ENCODE results near the gene PSMD4.
"Not testable (repeated sequence)": the region's sequence is repeated elsewhere in the genome, so short reads cannot be mapped to it uniquely, and the experiment has no call there.

PSMD4 gene

GRCh38 chr1:151254217-151255213 is at the start of gene PSMD4:
Gene PSMD4 (plus strand): TSS chr1:151254734. CDS start chr1:151254783, 49 bp downstream.
- peak; percentile 96 for DNase-seq

DNA sequence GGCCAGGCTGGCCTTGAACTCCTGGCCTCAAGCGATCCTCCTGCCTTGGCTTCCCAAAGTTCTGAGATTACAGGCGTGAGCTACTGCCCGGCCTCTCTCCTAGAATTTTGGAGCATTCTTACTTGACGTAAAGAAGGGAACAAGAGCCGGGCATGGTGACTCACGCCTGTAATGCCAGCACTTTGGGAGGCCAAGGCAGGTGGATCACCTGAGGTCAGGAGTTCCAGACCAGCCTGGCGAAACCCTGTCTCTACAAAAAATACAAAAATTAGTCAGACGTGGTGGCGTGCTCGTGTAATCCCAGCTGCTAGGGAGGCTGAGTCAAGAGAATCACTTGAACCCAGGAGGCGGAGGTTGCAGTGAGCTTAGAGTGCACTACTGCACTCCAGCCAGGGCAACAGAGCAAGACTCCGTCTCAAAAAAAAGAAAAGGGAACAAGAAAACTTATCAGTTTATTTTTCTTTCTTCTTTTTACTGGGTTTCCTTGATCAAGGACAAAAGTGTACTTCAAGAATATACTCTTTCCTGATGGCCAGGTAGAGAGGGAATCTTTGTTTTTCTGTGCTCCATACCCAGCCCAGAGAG is 49.1 kb upstream of the PSMD4 start:
- DNase-seq = not testable (repeated sequence)

DNA sequence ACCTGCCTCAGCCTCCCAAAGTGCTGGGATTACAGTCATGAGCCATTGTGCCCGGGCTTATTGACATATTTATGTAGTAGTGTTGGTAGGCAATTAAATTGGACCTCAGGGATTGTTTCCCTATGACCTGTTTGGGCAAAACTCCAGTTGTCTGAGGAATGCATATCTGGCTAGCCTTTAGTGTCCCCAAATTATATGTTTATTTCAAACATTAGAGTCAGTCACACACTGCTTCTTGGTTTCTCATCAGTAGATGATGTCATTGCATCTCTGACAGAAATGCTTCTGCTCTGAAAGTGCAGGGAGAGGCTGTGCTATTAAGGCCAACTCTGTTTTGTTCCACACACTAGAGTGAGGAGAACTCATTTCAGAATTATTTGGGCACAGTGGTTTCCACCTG is 43.7 kb upstream of the PSMD4 start:
- DNase-seq = no peak

DNA sequence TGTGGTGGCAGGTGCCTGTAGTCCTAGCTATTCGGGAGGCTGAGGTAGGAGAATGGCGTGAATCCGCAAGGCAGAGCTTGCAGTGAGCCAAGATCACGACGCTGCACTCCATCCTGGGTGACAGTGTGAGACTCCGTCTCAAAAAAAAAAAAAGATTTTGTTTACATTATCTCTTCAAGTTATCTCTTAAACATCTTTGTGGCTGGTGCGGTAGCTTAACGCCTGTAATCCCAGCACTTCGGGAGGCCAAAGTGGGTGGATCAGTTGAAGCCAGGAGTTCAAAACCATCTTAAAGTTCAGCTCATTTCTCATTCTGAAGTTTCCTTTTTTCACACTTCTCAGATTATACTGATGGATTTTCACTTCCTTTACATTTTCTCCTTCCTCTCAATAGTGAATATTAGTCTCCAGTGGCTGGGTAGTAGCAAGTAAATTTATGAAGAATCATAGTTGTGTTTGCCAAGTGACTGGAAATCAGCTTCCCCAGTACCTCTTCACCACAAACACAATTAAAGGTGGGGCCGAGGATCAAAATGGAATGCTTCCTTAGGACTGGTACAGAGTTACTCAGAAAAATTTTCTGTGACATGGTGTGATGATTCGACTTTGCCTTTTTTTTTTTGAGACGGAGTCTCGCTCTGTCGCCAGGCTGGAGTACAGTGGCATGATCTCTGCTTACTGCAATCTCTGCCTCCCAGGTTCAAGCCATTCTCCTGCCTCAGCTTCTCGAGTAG is 42.4 kb upstream of the PSMD4 start:
- no peak for DNase-seq

DNA sequence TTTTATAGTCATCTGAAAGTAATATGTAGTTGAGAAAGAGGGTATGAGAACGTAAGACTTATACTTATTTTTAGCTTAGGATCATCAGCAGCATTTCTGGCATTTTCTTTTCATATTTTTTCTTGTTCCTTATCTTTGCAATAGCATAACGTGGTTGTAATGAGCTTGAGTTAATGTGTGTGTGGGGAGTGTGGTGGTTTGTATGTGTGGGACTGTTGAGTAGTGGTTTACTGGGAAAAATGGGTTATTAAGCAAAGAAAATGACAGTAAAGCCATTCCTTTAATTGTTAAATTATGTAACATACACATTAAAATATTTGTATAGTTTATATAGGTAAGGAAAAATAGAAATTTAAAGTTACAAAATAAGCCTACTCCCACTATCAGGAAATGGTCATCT is 41.0 kb upstream of the PSMD4 start:
- no peak for DNase-seq

- no peak for DNase-seq
Measured at GRCh38 chr1:151221616-151222015, 32.9 kb upstream of the PSMD4 start.

DNA sequence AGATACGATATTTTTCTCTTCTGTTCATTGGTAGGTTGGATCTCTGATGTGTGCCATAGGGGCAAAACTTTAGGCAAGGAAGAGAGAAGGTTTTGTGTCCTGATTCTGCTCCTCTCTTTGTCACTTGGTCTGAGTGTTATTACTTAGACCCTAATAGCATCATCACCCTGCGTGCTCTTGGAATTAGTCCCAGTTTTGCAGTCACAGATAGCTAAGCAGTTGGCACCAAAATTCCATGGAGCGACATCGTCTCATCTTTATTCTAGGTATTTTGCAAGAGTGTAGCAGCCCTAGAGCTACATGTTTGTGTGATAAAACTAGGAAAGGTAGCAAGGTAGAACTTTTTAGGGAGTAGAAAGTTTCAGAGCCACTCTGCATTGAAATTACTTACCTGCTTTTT is 32.4 kb upstream of the PSMD4 start:
- DNase-seq = no peak

DNA sequence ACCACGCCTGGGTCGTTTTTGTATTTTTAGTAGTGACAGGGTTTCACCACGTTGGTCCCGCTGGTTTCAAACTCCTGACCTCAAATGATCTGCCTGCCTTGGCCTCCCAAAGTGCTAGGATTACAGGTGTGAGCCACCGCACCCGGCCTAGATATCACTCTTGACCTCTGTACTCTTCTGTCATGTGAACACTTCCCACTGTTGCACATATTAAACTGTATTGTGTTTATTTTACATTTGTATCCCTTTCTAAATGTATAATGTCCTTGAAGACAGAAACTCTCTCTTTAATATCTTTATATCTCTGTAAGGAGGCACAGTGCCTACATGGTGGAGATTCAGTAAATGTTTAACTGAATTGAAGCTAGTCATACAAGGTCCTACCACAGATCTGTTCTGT is 19.3 kb upstream of the PSMD4 start:
- DNase-seq = no peak

GRCh38 chr1:151237678-151238466 is 16.7 kb upstream of the PSMD4 start:
- no peak for DNase-seq

DNA sequence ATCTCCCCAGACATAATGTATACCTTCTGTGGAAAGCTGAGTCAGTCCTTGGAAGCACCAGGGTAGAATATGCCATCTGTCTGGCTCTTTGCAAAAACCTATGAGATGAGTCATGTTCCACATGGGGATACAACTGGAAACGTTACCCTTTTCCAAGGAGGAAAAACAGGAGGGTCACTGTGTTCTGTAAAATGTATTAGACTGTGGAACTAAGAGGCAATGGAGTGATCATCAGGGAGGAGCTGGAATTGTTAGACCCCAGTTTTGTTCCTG is 16.1 kb upstream of the PSMD4 start:
- no peak for DNase-seq

DNA sequence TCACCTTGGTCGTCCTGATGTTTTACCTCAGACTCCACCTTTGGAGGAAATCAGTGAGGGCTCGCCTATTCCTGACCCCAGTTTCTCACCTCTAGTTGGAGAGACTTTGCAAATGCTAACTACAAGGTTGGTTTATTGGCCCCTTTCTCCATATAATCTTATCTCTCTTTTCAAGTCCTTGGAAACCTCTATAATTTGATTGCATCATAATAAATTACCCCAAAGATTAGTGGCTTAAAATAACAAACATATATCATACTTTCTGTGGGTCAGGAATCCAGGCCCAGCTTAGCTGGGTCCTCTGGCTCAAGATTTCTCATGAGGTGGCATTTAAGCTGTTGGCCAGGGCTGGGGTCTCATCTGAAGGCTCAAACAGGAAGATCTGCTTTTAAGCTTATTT is 12.1 kb upstream of the PSMD4 start:
- DNase-seq = no peak

GRCh38 chr1:151243683-151244216 is 10.8 kb upstream of the PSMD4 start:
- DNase-seq = no peak

DNA sequence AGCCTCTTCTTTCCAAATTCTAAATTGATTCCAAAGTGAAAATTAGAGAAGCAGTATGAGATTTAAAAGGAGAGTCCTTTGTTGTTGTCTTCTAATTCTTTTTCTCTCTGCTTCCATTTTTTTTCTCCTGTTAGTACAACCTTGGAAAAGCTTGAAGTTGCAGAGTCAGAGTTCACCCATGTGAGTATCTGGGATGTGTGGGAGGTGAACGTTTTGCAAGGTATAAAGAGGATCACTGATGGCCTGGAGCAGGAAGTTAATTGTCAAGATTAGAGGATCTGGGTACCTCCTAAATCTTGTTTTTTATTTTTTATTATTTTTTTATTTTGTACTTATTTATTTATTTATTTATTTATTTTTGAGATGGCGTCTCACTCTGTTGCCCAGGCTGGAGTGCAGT is 7.7 kb upstream of the PSMD4 start:
- no peak for DNase-seq

DNA sequence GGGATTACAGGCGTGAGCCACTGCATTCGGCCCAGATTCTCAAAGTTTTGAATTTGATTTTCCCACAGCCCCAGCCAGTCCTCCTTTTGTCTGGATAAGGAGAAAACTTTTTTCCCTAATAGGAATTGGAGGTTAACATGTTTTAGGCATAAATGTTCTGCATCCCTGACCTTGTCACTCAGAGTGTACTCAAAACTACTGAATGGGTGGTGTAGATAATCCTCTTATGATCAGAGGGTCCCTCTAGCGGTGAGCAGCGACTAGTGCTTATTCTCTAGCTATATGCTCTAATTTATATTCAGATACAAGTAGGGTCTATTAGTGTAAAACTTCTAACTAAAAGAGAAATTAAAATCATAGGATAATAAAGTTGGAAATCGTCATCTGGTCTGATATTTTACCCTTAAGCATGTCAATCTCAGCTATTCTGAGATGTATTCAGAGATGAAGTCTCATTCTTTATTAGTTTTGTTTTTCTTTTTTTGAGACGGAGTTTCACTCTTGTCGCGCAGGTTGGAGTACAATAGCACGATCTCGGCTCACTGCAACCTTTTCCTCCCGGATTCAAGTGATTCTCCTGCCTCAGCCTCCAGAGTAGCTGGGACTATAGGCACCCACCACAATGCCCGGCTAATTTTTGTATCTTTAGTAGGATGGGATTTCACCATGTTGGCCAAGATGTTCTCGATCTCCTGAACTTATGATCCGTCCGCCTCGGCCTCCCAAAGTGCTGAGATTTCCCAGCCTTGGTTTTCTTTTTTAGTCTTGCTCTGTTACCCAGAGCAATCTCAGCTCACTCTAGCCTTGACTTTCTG is 2.7 kb upstream of the PSMD4 start:
- peak; percentile 84 for DNase-seq

DNA sequence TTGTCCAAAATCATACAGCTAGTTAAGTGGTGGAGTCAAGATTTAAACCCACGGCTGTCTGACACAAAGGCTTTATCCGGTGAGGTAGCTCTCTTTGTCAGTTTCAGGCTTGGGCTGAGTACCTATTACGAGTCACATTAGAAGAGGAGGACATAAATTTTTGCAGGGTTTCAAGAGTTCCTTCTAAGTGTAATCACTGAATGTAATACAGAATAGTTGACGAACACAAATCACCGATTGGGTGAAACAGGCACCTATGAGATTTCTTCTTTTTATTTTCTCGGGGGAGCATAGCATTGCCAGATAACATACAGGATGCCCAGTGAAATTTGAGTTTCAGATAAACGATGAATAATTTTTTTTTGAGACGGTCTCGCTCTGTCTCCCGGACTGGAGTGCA is 847 bp downstream of the PSMD4 start:
- no peak for DNase-seq

GRCh38 chr1:151259351-151259750 is 4.8 kb downstream of the PSMD4 start:
- DNase-seq = no peak

GRCh38 chr1:151265446-151266236 is 11.1 kb downstream of the PSMD4 start:
- no peak for DNase-seq

DNA sequence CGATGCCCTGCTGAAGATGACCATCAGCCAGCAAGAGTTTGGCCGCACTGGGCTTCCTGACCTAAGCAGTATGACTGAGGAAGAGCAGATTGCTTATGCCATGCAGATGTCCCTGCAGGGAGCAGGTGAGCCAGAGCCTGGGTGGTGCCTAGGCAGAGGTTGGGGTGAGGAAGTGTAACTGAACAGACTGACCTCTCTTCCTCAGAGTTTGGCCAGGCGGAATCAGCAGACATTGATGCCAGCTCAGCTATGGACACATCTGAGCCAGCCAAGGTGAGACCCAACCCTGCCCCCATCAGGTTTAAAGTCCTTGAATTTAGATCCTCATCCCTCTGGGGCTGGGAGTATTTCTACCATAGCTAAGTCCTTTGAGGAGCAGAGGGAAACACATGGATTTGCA is 11.8 kb downstream of the PSMD4 start:
- DNase-seq = no peak

GRCh38 chr1:151266821-151267220 is 12.3 kb downstream of the PSMD4 start:
- DNase-seq = no peak

GRCh38 chr1:151267760-151268159 is 13.2 kb downstream of the PSMD4 start:
- no peak for DNase-seq

DNA sequence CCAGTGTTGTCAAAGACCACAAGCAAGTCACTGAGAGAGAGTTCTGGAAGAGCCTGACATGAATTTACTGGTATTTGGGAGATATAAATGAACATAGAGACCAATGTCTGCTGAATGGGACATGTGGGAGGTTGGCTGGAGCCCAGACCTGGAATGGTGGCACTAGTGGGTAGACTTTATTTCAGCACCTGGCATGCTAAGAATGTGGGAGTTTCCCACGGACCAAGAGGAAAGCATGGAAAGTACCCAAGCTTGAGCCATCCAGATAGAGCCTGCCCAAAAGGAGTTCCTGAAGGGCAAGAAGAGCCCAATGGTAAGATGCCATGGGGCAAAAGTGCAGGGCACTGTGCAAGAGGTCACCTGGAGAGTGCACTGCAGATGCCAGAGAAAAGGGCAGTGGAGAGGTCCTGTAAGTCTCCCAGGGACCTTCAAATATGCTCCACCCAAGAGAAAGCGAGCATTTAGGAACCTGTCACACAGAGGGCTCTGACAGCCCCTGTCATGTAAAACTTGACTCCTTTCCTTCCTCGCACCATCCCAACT is 19.5 kb downstream of the PSMD4 start:
- no peak for DNase-seq

Measured in activated effector memory CD4-positive, alpha-beta T cell treated with anti-CD3 and anti-CD28 coated beads, Interleukin-2, amount 50 U/mL, for 16 hours (primary cell).